Measurements from ENCODE around the gene DDX4.
"Not testable (repeated sequence)": the region's sequence is repeated elsewhere in the genome, so short reads cannot be mapped to it uniquely, and the experiment has no call there.

The DDX4 gene

GRCh38 chr5:55737793-55738192 is at the start of gene DDX4:
DDX4 (plus strand) TSS chr5:55738061; CDS start chr5:55738964, 903 bp downstream.
- no peak for DNase-seq (ENCODE audit: low spot score)

- DNase-seq (ENCODE audit: low spot score): peak; percentile 70
Observed at GRCh38 chr5:55691265-55692105, 46.4 kb upstream of the DDX4 start.

GRCh38 chr5:55692106-55692417 is 45.8 kb upstream of the DDX4 start:
- no peak for DNase-seq (ENCODE audit: low spot score)

GRCh38 chr5:55692509-55692908 is 45.4 kb upstream of the DDX4 start:
- DNase-seq (ENCODE audit: low spot score): no peak

GRCh38 chr5:55694152-55694830 is 43.6 kb upstream of the DDX4 start:
- peak; percentile 56 for DNase-seq (ENCODE audit: low spot score)

GRCh38 chr5:55696704-55697103 is 41.2 kb upstream of the DDX4 start:
- DNase-seq (ENCODE audit: low spot score): not testable (repeated sequence)

- no peak for DNase-seq (ENCODE audit: low spot score)
Observed at GRCh38 chr5:55699041-55699688, 38.7 kb upstream of the DDX4 start.

- no peak for DNase-seq (ENCODE audit: low spot score)
Observed at GRCh38 chr5:55700745-55701144, 37.1 kb upstream of the DDX4 start.

GRCh38 chr5:55701462-55702103 is 36.3 kb upstream of the DDX4 start:
- DNase-seq (ENCODE audit: low spot score): no peak

- DNase-seq (ENCODE audit: low spot score): no peak
Observed at GRCh38 chr5:55702598-55703345, 35.1 kb upstream of the DDX4 start.

GRCh38 chr5:55706230-55706629 is 31.6 kb upstream of the DDX4 start:
- DNase-seq (ENCODE audit: low spot score): no peak

- no peak for DNase-seq (ENCODE audit: low spot score)
Observed at GRCh38 chr5:55708732-55709131, 29.1 kb upstream of the DDX4 start.

GRCh38 chr5:55711507-55712022 is 26.3 kb upstream of the DDX4 start:
- DNase-seq (ENCODE audit: low spot score): peak; percentile 11

GRCh38 chr5:55712023-55712859 is 25.6 kb upstream of the DDX4 start, which contains the start of gene SLC38A9:
SLC38A9 (minus strand) TSS chr5:55712324; CDS start chr5:55697958, 14,366 bp downstream.
- DNase-seq (ENCODE audit: low spot score): peak; percentile 96

- DNase-seq (ENCODE audit: low spot score): no peak
Observed at GRCh38 chr5:55713871-55714270, 24.0 kb upstream of the DDX4 start.

GRCh38 chr5:55714339-55714738 is 23.5 kb upstream of the DDX4 start:
- no peak for DNase-seq (ENCODE audit: low spot score)

- DNase-seq (ENCODE audit: low spot score): no peak
Observed at GRCh38 chr5:55714749-55715148, 23.1 kb upstream of the DDX4 start.

GRCh38 chr5:55715519-55716078 is 22.3 kb upstream of the DDX4 start:
- DNase-seq (ENCODE audit: low spot score): no peak

- not testable (repeated sequence) for DNase-seq (ENCODE audit: low spot score)
Observed at GRCh38 chr5:55719026-55719425, 18.8 kb upstream of the DDX4 start.

GRCh38 chr5:55720188-55720703 is 17.6 kb upstream of the DDX4 start:
- no peak for DNase-seq (ENCODE audit: low spot score)

All from cerebellar cortex (tissue), 1 donor.